SU-DHL-6 (cell line): ENCODE results near the gene MB.
"Not testable (repeated sequence)": the region's sequence is repeated elsewhere in the genome, so short reads cannot be mapped to it uniquely, and the experiment has no call there.

Source experiments
- H2AFZ ChIP-seq: fragments of 200-600 bp; sonication (generic); 2 replicates; pipeline ENCODE4 v1.6.1; 2014; ENCODE audit warnings: low read depth, mild to moderate bottlenecking, moderate library complexity, mixed read lengths, antibody characterized with exemption, low read length; ENCODE audit not compliant: severe bottlenecking
- H3F3A ChIP-seq: fragments of 200-600 bp; shearing (Covaris generic); 2 replicates; pipeline ENCODE4 v1.6.0; 2016; ENCODE audit warnings: antibody characterized with exemption, mild to moderate bottlenecking; ENCODE audit not compliant: insufficient read depth
- H3K27ac ChIP-seq: fragments of 200-600 bp; sonication (generic); 2 replicates; pipeline ENCODE4 v1.5.1; 2016; ENCODE audit warnings: low read depth, mild to moderate bottlenecking, low read length, moderate library complexity, mixed read lengths
- H3K27me3 ChIP-seq: fragments of 200-600 bp; sonication (generic), shearing (Covaris generic); 2 replicates; pipeline ENCODE4 v1.6.0; 2014; ENCODE audit warnings: mild to moderate bottlenecking, low read length
- H3K36me3 ChIP-seq: fragments of 200-600 bp; sonication (generic); 2 replicates; pipeline ENCODE4 v1.6.1; 2014; ENCODE audit warnings: mild to moderate bottlenecking, low read length, mixed read lengths
- H3K4me2 ChIP-seq: fragments of 300-600, 200-600 bp; shearing (Covaris generic), sonication (generic); 2 replicates; pipeline ENCODE4 v1.6.0; 2014; ENCODE audit warnings: low read length, low read depth, mild to moderate bottlenecking; ENCODE audit not compliant: poor library complexity, severe bottlenecking
- H3K4me3 ChIP-seq: fragments of 200-600 bp; sonication (generic); 2 replicates; pipeline ENCODE4 v1.5.1; 2014; ENCODE audit warnings: antibody characterized with exemption, low read length, mild to moderate bottlenecking, mixed read lengths; ENCODE audit not compliant: insufficient read depth, poor library complexity, severe bottlenecking
- H3K79me2 ChIP-seq: fragments of 200-600 bp; sonication (generic); 2 replicates; pipeline ENCODE4 v1.6.1; 2014; ENCODE audit warnings: mild to moderate bottlenecking, low read length, moderate library complexity; ENCODE audit not compliant: insufficient read depth
- H3K9ac ChIP-seq: fragments of 200-600 bp; sonication (generic); 2 replicates; pipeline ENCODE4 v1.7.0; 2014; ENCODE audit warnings: mild to moderate bottlenecking, low read length
- H3K9me2 ChIP-seq: fragments of 200-600 bp; sonication (generic); replicated peaks from 2 replicates; pipeline ENCODE4 v1.6.1; 2014; ENCODE audit warnings: low read length; ENCODE audit not compliant: insufficient read depth
- H3K9me3 ChIP-seq: fragments of 200-600 bp; sonication (generic); 2 replicates; pipeline ENCODE4 v1.6.1; 2014; ENCODE audit warnings: low read length, mixed read lengths; ENCODE audit not compliant: insufficient read depth
- H4K20me1 ChIP-seq: fragments of 200-600 bp; sonication (generic); 2 replicates; pipeline ENCODE4 v1.6.1; 2014; ENCODE audit warnings: low read depth, mild to moderate bottlenecking, antibody characterized with exemption, low read length, moderate library complexity, mixed read lengths
- EZH2phosphoT487 ChIP-seq: fragments of 200-600 bp; sonication (generic), shearing (Covaris generic); conservative IDR thresholded peaks from 2 replicates; pipeline ENCODE4 v1.6.1; 2018; ENCODE audit warnings: mild to moderate bottlenecking, antibody characterized with exemption, low read length, moderate library complexity, mixed read lengths
- TF ChIP-seq, protein P1 (sequence below): fragments of 200-600 bp; sonication (generic); IDR thresholded peaks from one replicate; pipeline ENCODE4 v1.5.1; 2017; ENCODE audit warnings: antibody characterized with exemption, mild to moderate bottlenecking, low read length, moderate library complexity; ENCODE audit not compliant: insufficient read depth, poor library complexity, severe bottlenecking

The MB gene

DNA sequence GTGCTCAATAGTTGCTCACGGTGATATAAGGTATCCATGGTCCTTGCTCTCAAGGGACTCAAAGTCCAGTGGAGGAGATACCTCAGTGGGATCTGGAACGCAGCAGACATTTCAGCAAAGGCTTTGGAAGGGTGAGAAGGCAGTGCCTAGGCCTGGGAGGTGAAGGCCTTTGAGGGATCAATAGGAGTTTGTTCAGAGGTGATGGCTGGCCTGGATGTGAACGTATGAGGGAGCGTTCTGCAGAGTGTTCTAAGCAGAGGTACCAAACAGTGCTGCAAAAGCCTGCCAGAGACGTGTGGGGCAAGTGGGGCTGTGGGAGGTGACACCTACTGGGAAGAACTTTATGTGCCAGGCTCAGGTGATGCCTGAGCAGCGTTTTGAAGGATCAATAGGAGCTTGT is 7.4 kb upstream of the MB start:
- H3K27me3 ChIP-seq: no peaks in the 10 kb centered on the region
- no peak overlapping the region for H3K4me2 ChIP-seq
- H3K79me2 ChIP-seq: no peaks in the 10 kb centered on the region
- H3K9me3 ChIP-seq: no peaks in the 10 kb centered on the region
- H2AFZ ChIP-seq: no peak overlapping the region
- H4K20me1 ChIP-seq: no peaks in the 10 kb centered on the region
- H3F3A ChIP-seq: no peaks in the 10 kb centered on the region; the same call in 1 of the 2 replicates
- H3K36me3 ChIP-seq: no peaks in the 10 kb centered on the region
- H3K9ac ChIP-seq: no peak overlapping the region
- TF ChIP-seq EZH2phosphoT487: no peak
- TF ChIP-seq, protein P1, sequence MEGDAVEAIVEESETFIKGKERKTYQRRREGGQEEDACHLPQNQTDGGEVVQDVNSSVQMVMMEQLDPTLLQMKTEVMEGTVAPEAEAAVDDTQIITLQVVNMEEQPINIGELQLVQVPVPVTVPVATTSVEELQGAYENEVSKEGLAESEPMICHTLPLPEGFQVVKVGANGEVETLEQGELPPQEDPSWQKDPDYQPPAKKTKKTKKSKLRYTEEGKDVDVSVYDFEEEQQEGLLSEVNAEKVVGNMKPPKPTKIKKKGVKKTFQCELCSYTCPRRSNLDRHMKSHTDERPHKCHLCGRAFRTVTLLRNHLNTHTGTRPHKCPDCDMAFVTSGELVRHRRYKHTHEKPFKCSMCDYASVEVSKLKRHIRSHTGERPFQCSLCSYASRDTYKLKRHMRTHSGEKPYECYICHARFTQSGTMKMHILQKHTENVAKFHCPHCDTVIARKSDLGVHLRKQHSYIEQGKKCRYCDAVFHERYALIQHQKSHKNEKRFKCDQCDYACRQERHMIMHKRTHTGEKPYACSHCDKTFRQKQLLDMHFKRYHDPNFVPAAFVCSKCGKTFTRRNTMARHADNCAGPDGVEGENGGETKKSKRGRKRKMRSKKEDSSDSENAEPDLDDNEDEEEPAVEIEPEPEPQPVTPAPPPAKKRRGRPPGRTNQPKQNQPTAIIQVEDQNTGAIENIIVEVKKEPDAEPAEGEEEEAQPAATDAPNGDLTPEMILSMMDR: no peak
- H3K4me3 ChIP-seq: no peak overlapping the region
- no peak overlapping the region for H3K27ac ChIP-seq
- no peaks in the 10 kb centered on the region for H3K9me2 ChIP-seq

DNA sequence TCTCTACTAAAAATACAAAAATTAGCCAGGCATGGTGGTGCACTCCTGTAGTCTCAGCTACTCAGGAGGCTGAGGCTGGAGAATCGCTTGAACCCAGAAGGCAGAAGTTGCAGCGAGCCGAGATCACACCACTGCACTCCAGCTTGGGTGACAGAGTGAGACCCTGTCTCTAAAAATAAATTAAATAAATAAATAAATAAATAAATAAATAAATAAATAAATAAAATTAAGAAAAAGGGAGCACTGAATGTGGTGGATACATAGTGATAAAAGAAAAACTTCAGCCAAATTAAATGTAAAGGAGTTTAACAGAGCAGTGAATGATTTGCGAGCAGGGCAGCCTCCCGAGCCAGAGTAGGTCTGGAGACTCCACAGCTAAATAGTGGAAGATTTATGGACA is 6.8 kb upstream of the MB start:
- not testable (repeated sequence) for H3F3A ChIP-seq, H3K9me3 ChIP-seq, H3K9me2 ChIP-seq, H3K4me2 ChIP-seq, H3K9ac ChIP-seq, H3K36me3 ChIP-seq, H3K4me3 ChIP-seq, H3K27me3 ChIP-seq, H3K27ac ChIP-seq, H4K20me1 ChIP-seq, H3K79me2 ChIP-seq, H2AFZ ChIP-seq

DNA sequence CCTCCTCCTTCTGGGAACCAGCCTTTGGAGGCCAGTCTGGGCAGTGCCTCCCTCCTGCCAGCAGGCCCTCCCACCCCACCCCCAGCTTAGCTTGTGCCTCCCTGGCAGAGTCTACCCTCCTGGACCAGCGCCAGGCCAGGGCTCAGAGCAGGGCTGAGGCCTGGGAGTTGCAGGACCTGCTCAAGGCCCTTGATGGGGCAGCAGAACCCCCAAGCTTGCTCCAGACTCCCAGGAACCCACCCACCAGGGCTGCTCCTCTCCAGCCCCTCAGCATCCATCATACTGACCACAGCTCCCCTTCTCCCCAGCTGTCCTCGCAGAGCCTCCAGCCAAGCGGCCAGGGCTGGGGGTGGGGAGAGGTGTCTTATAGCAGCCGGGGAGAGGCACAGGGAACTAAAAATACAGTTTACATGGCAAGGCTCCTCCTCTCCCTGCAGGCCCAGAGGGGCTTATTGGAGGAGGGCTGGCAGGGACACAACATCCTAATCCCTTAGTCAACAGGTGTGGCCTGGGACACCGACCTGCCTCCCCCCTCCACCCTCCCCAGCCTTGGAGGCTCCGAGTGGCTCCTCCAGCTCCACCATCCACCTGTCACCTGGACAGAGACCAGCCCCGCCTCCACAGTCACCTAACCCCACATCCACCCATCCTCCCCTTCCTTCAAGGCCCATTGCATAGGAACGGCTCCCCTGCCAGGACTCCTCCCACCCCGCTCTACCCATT is 5.2 kb upstream of the MB start:
- H3K9me2 ChIP-seq: no peaks in the 10 kb centered on the region
- no peaks in the 10 kb centered on the region; the same call in 1 of the 2 replicates for H3F3A ChIP-seq
- TF ChIP-seq, protein P1: no peak
- TF ChIP-seq EZH2phosphoT487: no peak
- H3K27ac ChIP-seq: no peak overlapping the region
- H3K79me2 ChIP-seq: no peaks in the 10 kb centered on the region
- H3K36me3 ChIP-seq: no peaks in the 10 kb centered on the region
- no peaks in the 10 kb centered on the region for H3K27me3 ChIP-seq
- H3K4me3 ChIP-seq: no peak overlapping the region
- H3K4me2 ChIP-seq: no peak overlapping the region
- H4K20me1 ChIP-seq: no peaks in the 10 kb centered on the region
- no peak overlapping the region for H2AFZ ChIP-seq
- H3K9me3 ChIP-seq: no peaks in the 10 kb centered on the region
- H3K9ac ChIP-seq: no peak overlapping the region

DNA sequence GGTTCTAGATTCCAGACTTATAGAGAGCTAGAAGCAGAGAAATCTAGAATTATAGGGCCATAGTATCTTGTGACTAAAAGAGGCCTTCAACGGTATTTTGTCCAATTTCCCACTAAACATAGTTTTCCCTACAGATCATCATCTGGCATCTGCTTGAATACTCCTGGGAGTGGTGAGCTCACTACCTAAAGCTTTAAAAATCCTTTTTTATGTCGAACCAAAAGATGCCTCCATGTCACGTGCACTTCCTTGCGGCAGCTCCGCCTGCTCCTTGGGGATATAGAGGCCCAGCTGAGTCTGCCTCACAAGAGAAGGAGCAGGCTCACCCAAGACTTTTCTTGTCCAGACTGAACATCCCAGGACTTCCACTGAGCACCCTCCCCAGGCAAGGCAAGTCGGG is 4.3 kb upstream of the MB start:
- Histone ChIP-seq H2AFZ (no peak overlapping the region), H3K9ac (no peak overlapping the region), H3K27me3 (no peaks in the 10 kb centered on the region), H3K4me3 (no peak overlapping the region), H3K36me3 (no peaks in the 10 kb centered on the region), H3K9me2 (no peaks in the 10 kb centered on the region), H3K79me2 (no peaks in the 10 kb centered on the region), H4K20me1 (no peaks in the 10 kb centered on the region), H3K27ac (no peak overlapping the region), H3K9me3 (no peaks in the 10 kb centered on the region), H3K4me2 (no peak overlapping the region), H3F3A (no peaks in the 10 kb centered on the region; the same call in 1 of the 2 replicates)
- no peak for TF ChIP-seq EZH2phosphoT487
- TF ChIP-seq, protein P1: no peak
